ENCODE data around the gene APBB1. TPM values are rescaled to one million over a fixed set of nuclear protein-coding genes. Genes with fewer than 3 reads are reported as not detected.

Gene APBB1
- total RNA-seq, 2 donors from 2014 or later = 40.0 to 72.5 TPM

DNA sequence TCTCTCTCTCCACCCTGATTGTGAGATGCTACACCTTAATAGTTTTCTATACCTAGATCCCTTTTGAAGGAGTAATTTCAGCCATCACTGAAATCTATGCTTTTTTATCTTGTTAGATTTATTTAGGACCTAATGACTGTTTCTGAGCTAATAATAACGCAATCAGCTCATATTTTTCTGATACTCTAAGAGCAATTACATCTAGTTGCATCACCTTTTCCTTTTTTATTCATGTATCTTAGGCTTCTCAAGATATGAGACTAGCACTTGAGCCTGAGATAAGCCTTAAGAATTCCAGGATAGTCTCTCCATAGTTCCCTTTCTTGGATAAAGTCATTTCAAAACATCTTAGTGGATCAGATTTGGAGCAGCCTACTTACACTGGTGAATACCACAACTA lies 73.5 kb downstream of the APBB1 start:
- Mint-ChIP-seq H3K36me3 (no peaks in the 10 kb centered on the region), H3K9me3 (no peaks in the 10 kb centered on the region), H3K27ac (no peak overlapping the region)
- DNase-seq (ENCODE audit: low spot score in 2 of 2) = no peak
- no peak for ATAC-seq

Other genes starting within 250 kb of the APBB1 start
- gene OR52B2, start 248.8 kb downstream of the APBB1 start, total RNA-seq = not detected
- gene OR52W1, start 219.9 kb downstream of the APBB1 start, total RNA-seq = not detected
- gene C11orf42, start 213.5 kb downstream of the APBB1 start, total RNA-seq = not detected
- 10 to 100 TPM; 16.7 to 24.4 TPM for gene FHIP1B, start 184.5 kb downstream of the APBB1 start, total RNA-seq
- under 1 TPM; 0.21 to 0.52 TPM for gene CNGA4, start 180.0 kb downstream of the APBB1 start, total RNA-seq
- not detected for gene CCKBR, start 159.3 kb downstream of the APBB1 start, total RNA-seq
- 10 to 100 TPM in 1 of 2 donors, 1 to 10 TPM in 1; 4.3 to 20.7 TPM for gene CAVIN3, start 98.6 kb downstream of the APBB1 start, total RNA-seq
- 10 to 100 TPM; 13.1 to 24.8 TPM for gene SMPD1, start 28.6 kb downstream of the APBB1 start, total RNA-seq
- gene HPX, start 21.9 kb upstream of the APBB1 start, total RNA-seq = under 1 TPM; 0.41 to 0.55 TPM
- 10 to 100 TPM in 1 of 2 donors, 1 to 10 TPM in 1; 4.7 to 19.0 TPM for gene TRIM3, start 54.8 kb upstream of the APBB1 start, total RNA-seq
- gene ARFIP2, start 62.2 kb upstream of the APBB1 start, total RNA-seq = 10 to 100 TPM; 47.1 to 59.9 TPM
- 10 to 100 TPM; 36.9 to 38.3 TPM for gene TIMM10B, start 62.4 kb upstream of the APBB1 start, total RNA-seq
- gene DNHD1, start 78.2 kb upstream of the APBB1 start, total RNA-seq = 10 to 100 TPM; 22.4 to 38.5 TPM
- gene RRP8, start 184.5 kb upstream of the APBB1 start, total RNA-seq = 10 to 100 TPM; 24.9 to 38.3 TPM
- 10 to 100 TPM; 72.1 to 99.7 TPM for gene ILK, start 184.7 kb upstream of the APBB1 start, total RNA-seq
- gene TAF10, start 193.1 kb upstream of the APBB1 start, total RNA-seq = 100 to 1,000 TPM in 1 of 2 donors, 10 to 100 TPM in 1; 95.3 to 166 TPM
- 10 to 100 TPM; 54.7 to 67.4 TPM for gene TPP1, start 200.3 kb upstream of the APBB1 start, total RNA-seq
- gene DCHS1, start 236.7 kb upstream of the APBB1 start, total RNA-seq = 1 to 10 TPM in 1 of 2 donors, under 1 TPM in 1; 0.82 to 2.1 TPM